Measurements from ENCODE around the gene SFT2D1.

Gene SFT2D1

GRCh38 chr6:166275714-166276166 is 66.6 kb downstream of the SFT2D1 start:
- Histone ChIP-seq H3K27ac (no peak overlapping the region), H3K9me3 (ENCODE audit: control insufficient read depth, low read length) (no peaks in the 10 kb centered on the region), H2AFZ (peak overlapping the region; percentile 56), H3K4me2 (ENCODE audit: low read length) (no peak overlapping the region), H3K4me1 (no peaks in the 10 kb centered on the region), H3K79me2 (no peaks in the 10 kb centered on the region), H3K36me3 (ENCODE audit: control insufficient read depth, insufficient read depth, low read length) (no peaks in the 10 kb centered on the region), H3K9ac (no peak overlapping the region), H3K4me3 (ENCODE audit: low read depth, low read length) (no peak overlapping the region), H3K27me3 (ENCODE audit: control insufficient read depth, insufficient read depth, low read length) (no peaks in the 10 kb centered on the region)
- TF ChIP-seq, protein P1, sequence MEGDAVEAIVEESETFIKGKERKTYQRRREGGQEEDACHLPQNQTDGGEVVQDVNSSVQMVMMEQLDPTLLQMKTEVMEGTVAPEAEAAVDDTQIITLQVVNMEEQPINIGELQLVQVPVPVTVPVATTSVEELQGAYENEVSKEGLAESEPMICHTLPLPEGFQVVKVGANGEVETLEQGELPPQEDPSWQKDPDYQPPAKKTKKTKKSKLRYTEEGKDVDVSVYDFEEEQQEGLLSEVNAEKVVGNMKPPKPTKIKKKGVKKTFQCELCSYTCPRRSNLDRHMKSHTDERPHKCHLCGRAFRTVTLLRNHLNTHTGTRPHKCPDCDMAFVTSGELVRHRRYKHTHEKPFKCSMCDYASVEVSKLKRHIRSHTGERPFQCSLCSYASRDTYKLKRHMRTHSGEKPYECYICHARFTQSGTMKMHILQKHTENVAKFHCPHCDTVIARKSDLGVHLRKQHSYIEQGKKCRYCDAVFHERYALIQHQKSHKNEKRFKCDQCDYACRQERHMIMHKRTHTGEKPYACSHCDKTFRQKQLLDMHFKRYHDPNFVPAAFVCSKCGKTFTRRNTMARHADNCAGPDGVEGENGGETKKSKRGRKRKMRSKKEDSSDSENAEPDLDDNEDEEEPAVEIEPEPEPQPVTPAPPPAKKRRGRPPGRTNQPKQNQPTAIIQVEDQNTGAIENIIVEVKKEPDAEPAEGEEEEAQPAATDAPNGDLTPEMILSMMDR (IDR thresholded peaks at IDR 0.05): peak; percentile 98

GRCh38 chr6:166274739-166275370 is 67.5 kb downstream of the SFT2D1 start:
- Histone ChIP-seq H3K4me3 (ENCODE audit: low read depth, low read length) (no peak overlapping the region), H3K4me2 (ENCODE audit: low read length) (no peak overlapping the region), H3K9ac (no peak overlapping the region), H2AFZ (no peak overlapping the region), H3K27ac (no peak overlapping the region), H3K4me1 (no peaks in the 10 kb centered on the region), H3K36me3 (ENCODE audit: control insufficient read depth, insufficient read depth, low read length) (no peaks in the 10 kb centered on the region), H3K9me3 (ENCODE audit: control insufficient read depth, low read length) (no peaks in the 10 kb centered on the region), H3K27me3 (ENCODE audit: control insufficient read depth, insufficient read depth, low read length) (no peaks in the 10 kb centered on the region), H3K79me2 (no peaks in the 10 kb centered on the region)
- TF ChIP-seq, protein P1 (IDR thresholded peaks at IDR 0.05): no peak

DNA sequence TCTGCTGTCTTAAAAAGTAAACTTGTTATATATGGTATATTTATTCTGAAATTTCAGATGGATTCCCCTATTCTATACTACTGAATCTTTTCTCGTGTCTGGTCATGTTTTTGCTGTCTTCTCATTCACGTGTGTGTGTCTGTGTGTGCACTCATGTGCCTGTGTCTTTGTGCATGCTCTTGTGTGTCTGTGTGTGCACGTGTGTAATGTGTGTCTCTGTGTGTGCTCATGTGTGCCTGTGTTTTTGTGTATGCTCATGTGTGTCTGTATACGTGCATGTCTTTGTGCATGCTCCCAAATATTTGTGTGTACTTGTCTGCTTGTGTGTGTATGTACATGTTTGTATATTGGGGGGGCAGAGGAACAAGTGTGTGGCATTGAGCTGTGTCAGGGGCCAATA is 68.2 kb downstream of the SFT2D1 start:
- Histone ChIP-seq H2AFZ (no peak overlapping the region), H3K4me1 (no peaks in the 10 kb centered on the region), H3K9ac (no peak overlapping the region), H3K4me2 (ENCODE audit: low read length) (no peak overlapping the region), H3K79me2 (no peaks in the 10 kb centered on the region), H3K27ac (no peak overlapping the region), H3K36me3 (ENCODE audit: control insufficient read depth, insufficient read depth, low read length) (no peaks in the 10 kb centered on the region), H3K9me3 (ENCODE audit: control insufficient read depth, low read length) (no peaks in the 10 kb centered on the region), H3K27me3 (ENCODE audit: control insufficient read depth, insufficient read depth, low read length) (no peaks in the 10 kb centered on the region), H3K4me3 (ENCODE audit: low read depth, low read length) (no peak overlapping the region)
- TF ChIP-seq, protein P1 (IDR thresholded peaks at IDR 0.05): no peak

GRCh38 chr6:166271376-166271765 is 71.0 kb downstream of the SFT2D1 start:
- Histone ChIP-seq H3K27ac (no peak overlapping the region), H3K4me2 (ENCODE audit: low read length) (no peak overlapping the region), H3K4me1 (no peaks in the 10 kb centered on the region), H3K9me3 (ENCODE audit: control insufficient read depth, low read length) (no peaks in the 10 kb centered on the region), H3K4me3 (ENCODE audit: low read depth, low read length) (no peak overlapping the region), H3K9ac (no peak overlapping the region), H2AFZ (no peak overlapping the region), H3K79me2 (no peaks in the 10 kb centered on the region), H3K36me3 (ENCODE audit: control insufficient read depth, insufficient read depth, low read length) (no peaks in the 10 kb centered on the region), H3K27me3 (ENCODE audit: control insufficient read depth, insufficient read depth, low read length) (no peaks in the 10 kb centered on the region)
- TF ChIP-seq, protein P1 (IDR thresholded peaks at IDR 0.05): no peak

Data from parathyroid adenoma (tissue), 2 donors.